Measurements from ENCODE around the gene SSTR4. TPM values are rescaled to one million over a fixed set of nuclear protein-coding genes. Genes with fewer than 3 reads are reported as not detected.
A peak's percentile ranks its signal among the peaks of the same experiment; 100 is the strongest.
"Not testable (repeated sequence)": the region's sequence is repeated elsewhere in the genome, so short reads cannot be mapped to it uniquely, and the experiment has no call there.

SSTR4 gene
- total RNA-seq (2014; rRNA removed; shearing (Covaris generic)), result not detected in 2 replicates

- DNase-seq (ENCODE audit: low read depth), result no peak
These were observed at the start of gene SSTR4 for GRCh38 chr20:23034721-23035671. SSTR4 (plus strand) TSS chr20:23035312; CDS start chr20:23035484, 172 bp downstream.

GRCh38 chr20:22986601-22987000 lies 48.5 kb upstream of the SSTR4 start:
- DNase-seq (ENCODE audit: low read depth), result no peak

- not testable (repeated sequence) for DNase-seq (ENCODE audit: low read depth)
These were observed 43.7 kb upstream of the SSTR4 start for GRCh38 chr20:22991424-22991823.

GRCh38 chr20:22993823-22994222 lies 41.3 kb upstream of the SSTR4 start:
- DNase-seq (ENCODE audit: low read depth), result no peak

- DNase-seq (ENCODE audit: low read depth), result no peak
These were observed 39.2 kb upstream of the SSTR4 start for GRCh38 chr20:22995923-22996322.

GRCh38 chr20:22998476-22998875 lies 36.6 kb upstream of the SSTR4 start:
- DNase-seq (ENCODE audit: low read depth), result no peak

GRCh38 chr20:22999756-23000155 lies 35.4 kb upstream of the SSTR4 start:
- DNase-seq (ENCODE audit: low read depth), result peak; percentile 74

- DNase-seq (ENCODE audit: low read depth), result peak; percentile 16
These were observed 34.7 kb upstream of the SSTR4 start for GRCh38 chr20:23000232-23000947.

GRCh38 chr20:23002276-23002675 lies 32.8 kb upstream of the SSTR4 start:
- DNase-seq (ENCODE audit: low read depth), result no peak

- no peak for DNase-seq (ENCODE audit: low read depth)
These were observed 32.0 kb upstream of the SSTR4 start for GRCh38 chr20:23003077-23003635.

GRCh38 chr20:23003881-23004460 lies 31.1 kb upstream of the SSTR4 start:
- no peak for DNase-seq (ENCODE audit: low read depth)

- DNase-seq (ENCODE audit: low read depth), result no peak
These were observed 29.3 kb upstream of the SSTR4 start for GRCh38 chr20:23005776-23006175.

- no peak for DNase-seq (ENCODE audit: low read depth)
These were observed 27.6 kb upstream of the SSTR4 start for GRCh38 chr20:23007462-23007861.

- DNase-seq (ENCODE audit: low read depth), result no peak
These were observed 27.0 kb upstream of the SSTR4 start for GRCh38 chr20:23007886-23008655.

- DNase-seq (ENCODE audit: low read depth), result no peak
These were observed 26.4 kb upstream of the SSTR4 start for GRCh38 chr20:23008667-23009066.

GRCh38 chr20:23009636-23010035 lies 25.5 kb upstream of the SSTR4 start:
- peak; percentile 75 for DNase-seq (ENCODE audit: low read depth)

GRCh38 chr20:23010096-23010495 lies 25.0 kb upstream of the SSTR4 start:
- no peak for DNase-seq (ENCODE audit: low read depth)

GRCh38 chr20:23011008-23011721 lies 23.9 kb upstream of the SSTR4 start:
- no peak for DNase-seq (ENCODE audit: low read depth)

GRCh38 chr20:23013429-23013828 lies 21.7 kb upstream of the SSTR4 start:
- peak; percentile 52 for DNase-seq (ENCODE audit: low read depth)

- no peak for DNase-seq (ENCODE audit: low read depth)
These were observed 17.6 kb upstream of the SSTR4 start for GRCh38 chr20:23017516-23017915.

GRCh38 chr20:23018432-23018831 lies 16.7 kb upstream of the SSTR4 start:
- DNase-seq (ENCODE audit: low read depth), result no peak
